Activated CD4-positive, alpha-beta T cell treated with anti-CD3 and anti-CD28 coated beads for 1 hour (primary cell): ENCODE measurements around the gene HSPB9.

Source experiments
- DNase-seq: peaks from one replicate; pipeline ENCODE4 v3.0.0-alpha.2; 2020

Gene HSPB9

GRCh38 chr17:42122371-42123303, at the start of gene HSPB9:
HSPB9 (plus strand) TSS chr17:42122804; CDS start chr17:42122851, 47 bp downstream.
- DNase-seq, result no peak

- no peak for DNase-seq
Observed at GRCh38 chr17:42075789-42076188, 46.8 kb upstream of the HSPB9 start.

- DNase-seq, result no peak
Observed at GRCh38 chr17:42076797-42077559, 45.6 kb upstream of the HSPB9 start.

GRCh38 chr17:42077755-42078154, 44.8 kb upstream of the HSPB9 start:
- no peak for DNase-seq

- DNase-seq, result no peak
Observed at GRCh38 chr17:42078396-42079043, 44.1 kb upstream of the HSPB9 start.

- no peak for DNase-seq
Observed at GRCh38 chr17:42079541-42079940, 43.1 kb upstream of the HSPB9 start.

- DNase-seq, result no peak
Observed at GRCh38 chr17:42081516-42082129, 41.0 kb upstream of the HSPB9 start.

- DNase-seq, result no peak
Observed at GRCh38 chr17:42087042-42087701, 35.4 kb upstream of the HSPB9 start.

- DNase-seq, result no peak
Observed at GRCh38 chr17:42087736-42088705, 34.6 kb upstream of the HSPB9 start.

GRCh38 chr17:42088736-42089135, 33.9 kb upstream of the HSPB9 start:
- DNase-seq, result no peak

GRCh38 chr17:42090964-42091790, 31.4 kb upstream of the HSPB9 start:
- no peak for DNase-seq

- no peak for DNase-seq
Observed at GRCh38 chr17:42092939-42093338, 29.7 kb upstream of the HSPB9 start.

GRCh38 chr17:42094375-42095069, 28.1 kb upstream of the HSPB9 start:
- DNase-seq, result no peak

- no peak for DNase-seq
Observed at GRCh38 chr17:42096360-42097111, 26.1 kb upstream of the HSPB9 start.

- peak; percentile 35 for DNase-seq
Observed at GRCh38 chr17:42097691-42098631, 24.6 kb upstream of the HSPB9 start, which contains the start of gene ZNF385C. ZNF385C (minus strand) TSS chr17:42098473; CDS start chr17:42063056, 35,417 bp downstream.

GRCh38 chr17:42098730-42099399, 23.7 kb upstream of the HSPB9 start:
- DNase-seq, result no peak
